ENCODE measurements around the gene OBSCN. TPM values are rescaled to one million over a fixed set of nuclear protein-coding genes. Genes with fewer than 3 reads are reported as not detected.
A peak's percentile ranks its signal among the peaks of the same experiment; 100 is the strongest.

OBSCN gene
- total and polyA plus RNA-seq, 2 experiments from 2014 or later: 1.1 to 5.2 TPM

- no peak for DNase-seq
- Histone ChIP-seq H3K9me3 (ENCODE audit: low read depth) (no peaks in the 10 kb centered on the region), H3F3A (ENCODE audit: insufficient read depth) (no peaks in the 10 kb centered on the region), H3K36me3 (ENCODE audit: low read depth) (no peaks in the 10 kb centered on the region), H3K9ac (no peak overlapping the region), H3K27me3 (replicated peaks; ENCODE audit: insufficient read depth) (no peaks in the 10 kb centered on the region), H3K4me3 (no peak overlapping the region), H3K79me2 (ENCODE audit: insufficient read depth) (peaks cover 80% of the 10 kb centered on the region), H3K9me2 (ENCODE audit: insufficient read depth) (no peaks in the 10 kb centered on the region), H2AFZ (no peak overlapping the region), H3K4me1 (ENCODE audit: insufficient read depth) (peaks cover 11% of the 10 kb centered on the region), H3K27ac (no peak overlapping the region), H3K4me2 (ENCODE audit: unreplicated experiment) (no peak overlapping the region), H4K20me1 (ENCODE audit: insufficient read depth) (0 out of 2 replicates have a peak, but pooled peaks cover 7% of the 10 kb centered on the region)
- in situ Hi-C loops (cut with MboI): no loop called here
- TF ChIP-seq EZH2 (IDR thresholded peaks at IDR 0.05; ENCODE audit: insufficient read depth, poor library complexity, severe bottlenecking) (no peak), EZH2phosphoT487 (IDR thresholded peaks at IDR 0.05; ENCODE audit: insufficient read depth, low read depth) (no peak)
- WGBS, 2 experiments (ENCODE audit: low coverage in 1 of 2, low lambda C conversion rate in 2 of 2, missing lambda C conversion rate in 2 of 2): 95% methylated on average over 5 of the region's 5 CpGs
Measured at GRCh38 chr1:228402641-228403025, 194.8 kb downstream of the OBSCN start.

- Histone ChIP-seq H2AFZ (no peak overlapping the region), H3K27me3 (replicated peaks; ENCODE audit: insufficient read depth) (no peaks in the 10 kb centered on the region), H3K9me3 (ENCODE audit: low read depth) (no peaks in the 10 kb centered on the region), H3K9ac (no peak overlapping the region), H3F3A (ENCODE audit: insufficient read depth) (no peaks in the 10 kb centered on the region), H3K27ac (no peak overlapping the region), H3K4me1 (ENCODE audit: insufficient read depth) (peaks cover 17% of the 10 kb centered on the region), H4K20me1 (ENCODE audit: insufficient read depth) (0 out of 2 replicates have a peak, but pooled peaks cover 7% of the 10 kb centered on the region), H3K4me3 (no peak overlapping the region), H3K36me3 (ENCODE audit: low read depth) (no peaks in the 10 kb centered on the region), H3K4me2 (ENCODE audit: unreplicated experiment) (no peak overlapping the region), H3K9me2 (ENCODE audit: insufficient read depth) (no peaks in the 10 kb centered on the region), H3K79me2 (ENCODE audit: insufficient read depth) (peaks cover 84% of the 10 kb centered on the region)
- TF ChIP-seq EZH2phosphoT487 (IDR thresholded peaks at IDR 0.05; ENCODE audit: insufficient read depth, low read depth) (no peak), EZH2 (IDR thresholded peaks at IDR 0.05; ENCODE audit: insufficient read depth, poor library complexity, severe bottlenecking) (no peak)
- WGBS, 2 experiments (ENCODE audit: low coverage in 1 of 2, low lambda C conversion rate in 2 of 2, missing lambda C conversion rate in 2 of 2): 81 to 86% methylated on average over 9 of the region's 9 CpGs
- DNase-seq: no peak
- in situ Hi-C loops (cut with MboI): no loop called here
Measured at GRCh38 chr1:228403231-228403631, 195.4 kb downstream of the OBSCN start.

GRCh38 chr1:228404107-228404720 lies 196.4 kb downstream of the OBSCN start:
- Histone ChIP-seq H3K36me3 (ENCODE audit: low read depth) (no peaks in the 10 kb centered on the region), H3F3A (ENCODE audit: insufficient read depth) (no peaks in the 10 kb centered on the region), H3K27ac (no peak overlapping the region), H3K4me1 (ENCODE audit: insufficient read depth) (peaks cover 17% of the 10 kb centered on the region), H4K20me1 (ENCODE audit: insufficient read depth) (0 out of 2 replicates have a peak, but pooled peaks cover 7% of the 10 kb centered on the region), H3K4me2 (ENCODE audit: unreplicated experiment) (peak overlapping the region; percentile 93), H3K79me2 (ENCODE audit: insufficient read depth) (peaks cover 80% of the 10 kb centered on the region), H3K9me3 (ENCODE audit: low read depth) (no peaks in the 10 kb centered on the region), H3K27me3 (replicated peaks; ENCODE audit: insufficient read depth) (no peaks in the 10 kb centered on the region), H3K4me3 (peak overlapping the region; percentile 85; the same call in 1 of the 2 replicates), H2AFZ (no peak overlapping the region), H3K9ac (peak overlapping the region; percentile 82; the same call in 1 of the 2 replicates), H3K9me2 (ENCODE audit: insufficient read depth) (no peaks in the 10 kb centered on the region)
- TF ChIP-seq EZH2 (IDR thresholded peaks at IDR 0.05; ENCODE audit: insufficient read depth, poor library complexity, severe bottlenecking) (no peak), EZH2phosphoT487 (IDR thresholded peaks at IDR 0.05; ENCODE audit: insufficient read depth, low read depth) (no peak)
- 70 to 73% methylated on average over 3 of the region's 3 CpGs for WGBS, 2 experiments (ENCODE audit: low coverage in 1 of 2, low lambda C conversion rate in 2 of 2, missing lambda C conversion rate in 2 of 2)
- in situ Hi-C loops (cut with MboI): no loop called here
- DNase-seq: no peak

GRCh38 chr1:228405200-228405978 lies 197.5 kb downstream of the OBSCN start:
- peaks cover 3% of the 10 kb centered on the region; the same call in 1 of the 2 replicates for H3K36me3 ChIP-seq (ENCODE audit: low read depth)
- peak; percentile 49 for DNase-seq
- peak overlapping the region; percentile 85 for H3K4me3 ChIP-seq
- H3K27me3 ChIP-seq (replicated peaks; ENCODE audit: insufficient read depth): no peaks in the 10 kb centered on the region
- peaks cover 17% of the 10 kb centered on the region for H3K4me1 ChIP-seq (ENCODE audit: insufficient read depth)
- H2AFZ ChIP-seq: no peak overlapping the region
- TF ChIP-seq EZH2phosphoT487 (IDR thresholded peaks at IDR 0.05; ENCODE audit: insufficient read depth, low read depth) (no peak), EZH2 (IDR thresholded peaks at IDR 0.05; ENCODE audit: insufficient read depth, poor library complexity, severe bottlenecking) (no peak)
- H3F3A ChIP-seq (ENCODE audit: insufficient read depth): no peaks in the 10 kb centered on the region
- peaks cover 74% of the 10 kb centered on the region for H3K79me2 ChIP-seq (ENCODE audit: insufficient read depth)
- no peaks in the 10 kb centered on the region for H3K9me3 ChIP-seq (ENCODE audit: low read depth)
- H3K4me2 ChIP-seq (ENCODE audit: unreplicated experiment): peak overlapping the region; percentile 93
- in situ Hi-C loops (cut with MboI): no loop called here
- H3K27ac ChIP-seq: no peak overlapping the region
- H3K9ac ChIP-seq: peak overlapping the region; percentile 82
- 19 to 32% methylated on average over 8 to 11 of the region's 11 CpGs for WGBS, 2 experiments (ENCODE audit: low coverage in 1 of 2, low lambda C conversion rate in 2 of 2, missing lambda C conversion rate in 2 of 2)
- H3K9me2 ChIP-seq (ENCODE audit: insufficient read depth): no peaks in the 10 kb centered on the region
- H4K20me1 ChIP-seq (ENCODE audit: insufficient read depth): 0 out of 2 replicates have a peak, but pooled peaks cover 7% of the 10 kb centered on the region
